HG03342 (cell line): Measurements from ENCODE around the gene FPR2.
"Not testable (repeated sequence)": the region's sequence is repeated elsewhere in the genome, so short reads cannot be mapped to it uniquely, and the experiment has no call there.

Experiments
- ATAC-seq: cut with Tn5 transposase; IDR thresholded peaks from one replicate; pipeline ENCODE4 v1.9.1; 2021; ENCODE audit warnings: mild to moderate bottlenecking, moderate library complexity; ENCODE audit not compliant: unreplicated experiment

Gene FPR2

DNA sequence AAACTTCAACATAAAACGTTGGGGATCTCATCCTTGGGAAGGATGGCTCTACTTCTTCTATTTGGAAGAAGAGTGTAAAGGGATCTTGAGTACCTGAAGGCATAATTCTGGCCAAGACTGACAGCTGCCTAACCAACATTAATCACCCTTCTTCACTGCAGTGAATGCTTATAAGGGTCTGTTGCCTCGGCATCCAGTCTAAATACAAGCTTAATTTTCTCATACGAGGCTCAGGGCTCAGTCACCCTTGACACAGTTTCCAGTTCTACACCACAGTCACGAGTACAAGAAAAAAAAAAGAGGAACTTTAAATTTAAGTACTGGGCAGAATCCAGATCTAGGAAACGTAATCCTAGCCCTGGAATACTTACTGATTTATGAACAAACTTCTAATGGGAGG lies 43.0 kb downstream of the FPR2 start:
- no peak for ATAC-seq

DNA sequence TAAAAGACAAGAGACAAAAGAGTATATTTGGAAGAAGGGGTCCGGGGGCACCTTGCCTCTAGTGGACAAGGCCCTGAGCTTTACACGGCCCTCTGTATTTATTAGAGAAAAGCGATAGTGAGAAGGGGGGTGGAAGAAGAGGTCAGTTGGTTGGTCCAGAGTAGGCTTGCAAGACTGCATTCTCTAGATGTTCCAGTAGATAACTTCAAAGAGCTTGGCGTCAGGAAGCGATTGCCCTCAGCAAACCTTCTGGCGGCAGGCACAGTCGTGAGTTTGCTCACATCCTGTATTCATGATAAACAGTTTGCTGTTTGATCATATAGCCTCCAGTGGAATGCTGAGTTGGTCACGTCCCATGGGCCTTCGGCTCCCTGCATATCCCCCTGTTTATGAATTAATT lies 43.8 kb downstream of the FPR2 start:
- ATAC-seq, result not testable (repeated sequence)

DNA sequence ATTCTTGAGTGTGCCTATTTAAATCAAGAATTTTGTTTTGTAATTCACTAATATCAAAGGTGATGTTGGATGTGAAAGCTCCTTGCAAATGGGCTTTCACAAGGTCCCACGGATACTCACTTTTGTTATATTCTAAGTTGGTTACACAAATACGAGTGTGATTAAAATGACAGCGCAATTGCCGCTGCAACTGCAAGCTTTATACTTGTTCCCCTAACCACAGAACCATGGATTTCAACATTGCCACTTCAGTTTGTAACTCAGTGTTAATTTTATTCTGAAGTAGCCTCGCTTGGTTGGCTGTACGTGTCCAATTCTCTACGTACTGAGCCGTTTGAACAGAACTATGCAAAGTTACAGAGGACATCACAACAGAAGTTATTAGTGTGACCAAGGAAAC lies 44.4 kb downstream of the FPR2 start:
- ATAC-seq, result not testable (repeated sequence)

DNA sequence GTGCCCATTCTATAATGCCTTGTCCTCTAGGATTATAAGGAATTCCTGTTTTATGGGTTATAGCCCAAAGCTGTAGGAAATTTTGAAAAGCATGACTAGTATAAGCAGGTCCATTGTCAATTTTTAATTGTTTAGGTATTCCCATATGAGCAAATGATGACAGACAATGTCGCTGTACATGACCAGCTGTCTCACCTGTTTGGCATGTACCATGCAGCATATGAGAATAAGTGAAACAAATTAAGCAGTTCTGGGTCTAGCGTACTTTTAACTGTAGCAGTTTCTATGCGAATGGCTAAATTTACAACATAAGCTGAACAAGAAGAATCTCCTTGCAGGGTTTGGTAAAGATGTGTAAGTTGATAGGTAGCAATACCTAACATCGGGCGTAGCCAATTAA lies 45.6 kb downstream of the FPR2 start:
- ATAC-seq, result not testable (repeated sequence)

DNA sequence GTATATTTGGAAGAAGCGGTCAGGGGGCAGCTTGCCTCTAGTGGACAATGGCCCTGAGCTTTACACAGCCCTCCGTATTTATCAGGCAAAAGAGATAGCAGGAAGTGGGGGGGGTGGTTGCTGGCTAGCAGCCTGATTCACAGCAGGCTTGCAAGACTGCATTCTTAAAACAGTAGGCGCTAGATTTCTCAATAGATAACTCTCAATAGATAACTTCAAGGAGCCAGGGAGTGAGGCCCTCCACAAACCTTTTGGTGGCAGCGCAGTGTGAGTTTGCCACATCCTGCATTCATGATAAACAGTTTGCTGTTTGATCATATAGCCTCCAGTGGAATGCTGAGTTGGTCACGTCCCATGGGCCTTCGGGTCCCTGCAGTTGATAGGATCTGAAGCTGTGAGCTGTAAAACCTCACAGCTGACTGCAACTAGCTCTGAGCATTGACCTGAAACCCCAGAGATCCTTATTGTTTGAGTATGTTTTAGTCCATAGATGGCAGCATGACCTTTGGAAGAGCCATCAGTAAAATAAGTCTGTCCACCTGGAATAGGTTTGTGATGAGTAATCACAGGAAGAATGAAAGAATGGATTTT lies 46.2 kb downstream of the FPR2 start:
- ATAC-seq, result no peak

DNA sequence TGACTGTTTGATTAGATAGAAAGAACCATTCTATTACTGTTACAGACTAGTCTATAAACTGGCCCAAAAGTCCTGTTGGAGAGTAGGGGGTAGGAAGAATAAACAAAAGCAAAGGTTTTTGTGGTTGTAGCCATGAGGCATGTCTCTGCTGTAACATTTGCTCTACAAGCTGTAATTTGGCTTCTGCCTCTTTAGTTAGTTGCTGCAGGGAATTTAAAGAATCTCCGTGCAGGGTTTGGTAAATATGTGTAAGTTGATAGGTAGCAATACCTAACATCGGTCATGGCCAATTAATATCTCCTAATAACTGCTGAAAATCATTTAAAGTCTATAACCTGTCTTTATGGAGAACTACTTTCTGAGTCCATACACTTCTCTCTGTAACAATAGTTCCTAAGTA lies 46.9 kb downstream of the FPR2 start:
- ATAC-seq, result no peak

DNA sequence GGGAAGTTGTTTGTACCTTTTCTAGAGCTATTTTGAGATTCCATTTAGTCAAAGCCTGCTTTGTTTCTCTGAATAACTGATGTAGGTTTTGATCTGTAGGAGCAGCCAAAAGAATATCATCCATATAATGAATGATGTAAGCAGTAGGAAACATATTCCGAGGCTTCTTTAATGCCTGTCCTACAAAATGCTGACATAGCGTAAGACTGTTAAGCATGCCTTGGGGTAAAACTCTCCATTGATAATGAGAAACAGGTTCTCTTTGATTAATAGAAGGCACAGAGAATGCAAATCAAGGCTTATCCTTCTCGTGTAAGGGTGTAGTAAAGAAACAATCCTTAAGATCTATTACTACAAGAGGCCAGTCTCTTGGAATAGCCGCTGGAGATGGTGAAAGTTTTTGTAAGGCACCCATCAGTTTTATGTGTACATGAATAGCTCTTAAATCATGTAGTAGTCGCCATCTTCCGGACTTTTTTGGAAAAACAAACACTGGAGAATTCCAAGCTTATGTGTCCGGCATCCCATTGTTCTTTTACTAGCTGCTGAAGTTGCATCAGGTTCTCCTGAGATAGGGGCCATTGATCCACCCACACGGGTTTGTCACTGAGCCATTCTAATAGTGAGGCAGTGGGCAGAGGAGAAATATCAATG lies 47.5 kb downstream of the FPR2 start:
- no peak for ATAC-seq

DNA sequence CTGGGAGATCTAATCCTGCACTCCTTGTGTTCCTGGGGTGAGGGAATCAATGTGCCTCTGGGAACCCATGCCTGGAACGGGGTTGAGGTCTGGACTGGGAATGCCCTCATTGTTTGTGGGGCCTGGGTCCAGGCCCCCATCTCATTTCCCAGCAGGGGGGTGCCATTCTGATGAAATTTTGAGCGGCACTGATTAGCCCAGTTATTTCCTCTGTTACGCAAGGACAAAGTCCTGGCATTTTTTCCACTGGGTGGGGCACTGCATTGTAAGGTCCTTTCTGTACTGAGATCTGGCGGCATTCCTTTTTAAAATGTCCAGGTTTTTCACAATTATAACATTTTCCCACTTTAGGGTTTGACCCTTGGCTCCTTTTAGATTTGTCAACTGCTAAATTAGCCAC lies 48.8 kb downstream of the FPR2 start:
- ATAC-seq, result no peak

DNA sequence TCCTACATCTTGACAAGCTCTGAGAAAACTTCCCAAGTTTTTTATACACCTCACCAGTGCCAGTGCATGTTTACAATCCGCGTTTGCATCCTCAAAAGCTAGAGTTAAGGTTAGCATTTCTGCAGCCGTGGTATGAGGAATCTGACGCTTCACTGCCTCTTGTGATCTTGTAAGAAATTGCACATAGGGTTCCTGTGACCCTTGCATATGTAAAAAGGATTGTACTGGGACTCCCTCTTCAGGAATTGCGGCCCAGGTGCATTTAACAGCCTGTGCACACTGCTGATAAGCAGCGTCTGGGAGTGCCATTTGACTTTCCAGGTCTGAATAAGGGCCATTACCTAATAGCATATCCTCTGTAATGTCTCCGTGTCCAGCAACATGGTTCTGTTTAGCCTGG lies 49.2 kb downstream of the FPR2 start:
- ATAC-seq, result no peak

DNA sequence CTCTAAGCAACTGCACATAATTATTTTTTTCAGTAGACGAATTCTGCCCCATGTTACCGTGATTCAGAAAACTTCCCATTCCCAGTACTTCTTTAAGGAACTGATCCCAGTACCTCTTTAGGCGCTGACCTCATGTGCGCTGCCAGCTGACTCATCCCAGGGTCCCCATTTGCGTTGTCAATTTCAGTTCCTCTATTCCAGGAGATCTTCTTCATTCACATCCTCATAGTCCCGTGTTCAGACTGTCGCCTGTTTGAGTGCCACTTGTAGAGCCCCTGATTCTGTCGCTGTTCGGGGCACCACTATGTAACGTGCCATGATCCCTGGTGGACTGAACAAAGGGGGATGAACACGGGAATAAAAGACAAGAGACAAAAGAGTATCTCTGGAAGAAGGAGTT lies 50.4 kb downstream of the FPR2 start:
- ATAC-seq, result no peak

DNA sequence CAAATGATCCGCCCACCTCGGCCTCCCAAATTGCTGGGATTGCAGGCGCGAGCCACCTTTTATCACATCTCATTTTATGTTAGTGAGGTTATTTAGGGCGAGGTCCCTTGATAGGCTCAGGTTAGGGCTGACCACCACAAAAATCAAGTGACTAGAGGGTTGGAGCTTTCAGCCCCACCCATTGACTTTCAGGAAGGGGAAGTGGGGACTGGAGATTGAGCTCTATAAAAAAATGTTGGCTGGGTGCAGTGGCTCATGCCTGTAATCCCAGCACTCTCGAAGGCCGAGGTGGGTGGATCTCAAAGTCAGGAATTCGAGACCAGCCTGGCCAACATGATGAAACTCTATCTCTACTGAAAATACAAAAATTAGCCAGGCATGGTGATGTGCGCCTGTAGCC lies 54.1 kb downstream of the FPR2 start:
- no peak for ATAC-seq

DNA sequence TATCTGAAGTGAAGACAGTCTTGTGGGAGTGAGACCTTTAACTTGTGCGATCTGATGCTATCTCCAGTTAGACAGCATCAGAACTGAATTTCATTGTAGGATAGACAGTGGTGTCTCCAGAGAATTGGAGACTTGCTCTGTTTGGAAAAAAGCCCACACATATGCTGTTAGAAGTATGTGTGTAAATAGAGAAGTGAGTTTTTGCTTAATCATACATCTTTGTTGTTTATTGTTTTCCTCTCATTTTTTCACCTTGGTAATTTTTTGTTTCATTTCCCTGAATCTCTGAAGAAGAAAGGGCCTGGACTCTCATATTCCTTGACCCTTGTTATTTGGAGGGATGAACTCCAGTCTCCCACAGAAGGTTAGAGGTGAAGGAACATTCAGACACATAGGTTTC lies 55.7 kb downstream of the FPR2 start:
- no peak for ATAC-seq

DNA sequence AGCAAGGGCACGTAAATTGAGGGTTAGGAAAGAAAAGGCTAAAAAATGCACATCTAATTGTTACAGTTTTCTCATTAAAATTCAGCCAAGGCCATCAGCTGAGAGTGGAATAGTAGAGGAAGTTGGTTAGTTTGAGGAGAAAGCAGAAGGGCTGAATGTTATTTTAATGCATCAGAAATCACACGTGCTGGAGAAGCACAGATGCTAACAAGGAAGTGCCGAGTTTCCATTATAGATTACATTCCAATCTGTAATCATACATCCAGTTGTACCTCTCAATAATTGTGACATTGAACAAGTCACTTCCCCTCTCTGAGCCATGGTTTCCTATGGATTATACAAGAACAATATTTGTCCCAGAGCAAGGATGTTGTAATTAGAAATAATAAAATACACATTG lies 59.0 kb downstream of the FPR2 start:
- ATAC-seq, result no peak
